ENCODE measurements around the gene MYCBPAP.

- TF ChIP-seq CTCF (IDR thresholded peaks at IDR 0.05; ENCODE audit: extremely low read depth in 1 of 2, insufficient read depth in 1 of 2, low read depth in 1 of 2, low read length in 2 of 2) (no peak), POLR2A (IDR thresholded peaks at IDR 0.05; ENCODE audit: low read depth, low read length) (no peak)
These were observed 9.5 kb downstream of the MYCBPAP start for GRCh38 chr17:50517504-50518383.

Measured in endothelial cell of umbilical vein (primary cell).